GM19438 (cell line): ENCODE data around the gene ZCCHC8.
A peak's percentile ranks its signal among the peaks of the same experiment; 100 is the strongest.
"Not testable (repeated sequence)": the region's sequence is repeated elsewhere in the genome, so short reads cannot be mapped to it uniquely, and the experiment has no call there.

Experiments
- ATAC-seq: cut with Tn5 transposase; IDR thresholded peaks from one replicate; pipeline ENCODE4 v1.9.1; 2021; ENCODE audit warnings: low read depth; ENCODE audit not compliant: unreplicated experiment

ZCCHC8 gene

DNA sequence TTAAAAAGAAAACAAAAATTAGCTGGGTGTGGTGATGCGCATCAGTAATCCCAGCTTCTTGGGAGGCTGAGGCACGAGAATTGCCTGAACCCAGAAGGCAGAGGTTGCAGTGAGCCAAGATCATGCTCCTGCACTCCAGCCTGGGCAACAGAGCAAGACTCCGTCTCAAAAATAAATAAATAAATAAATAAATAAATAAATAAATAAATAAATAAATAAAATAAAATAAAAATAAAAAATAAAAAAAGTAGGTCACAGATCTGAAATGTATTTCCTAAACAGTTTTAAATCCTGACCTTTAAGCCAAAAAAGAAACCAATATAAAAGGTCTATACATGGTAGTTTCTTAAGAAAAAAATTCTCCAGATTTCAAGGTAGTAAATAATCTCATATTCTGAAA lies 12.3 kb upstream of the ZCCHC8 start:
- not testable (repeated sequence) for ATAC-seq

- no peak for ATAC-seq
These were observed 7.4 kb upstream of the ZCCHC8 start for GRCh38 chr12:122508163-122508562.

- ATAC-seq: no peak
These were observed 5.7 kb upstream of the ZCCHC8 start for GRCh38 chr12:122506393-122506938.

GRCh38 chr12:122505419-122506051 lies 4.8 kb upstream of the ZCCHC8 start:
- ATAC-seq: no peak

DNA sequence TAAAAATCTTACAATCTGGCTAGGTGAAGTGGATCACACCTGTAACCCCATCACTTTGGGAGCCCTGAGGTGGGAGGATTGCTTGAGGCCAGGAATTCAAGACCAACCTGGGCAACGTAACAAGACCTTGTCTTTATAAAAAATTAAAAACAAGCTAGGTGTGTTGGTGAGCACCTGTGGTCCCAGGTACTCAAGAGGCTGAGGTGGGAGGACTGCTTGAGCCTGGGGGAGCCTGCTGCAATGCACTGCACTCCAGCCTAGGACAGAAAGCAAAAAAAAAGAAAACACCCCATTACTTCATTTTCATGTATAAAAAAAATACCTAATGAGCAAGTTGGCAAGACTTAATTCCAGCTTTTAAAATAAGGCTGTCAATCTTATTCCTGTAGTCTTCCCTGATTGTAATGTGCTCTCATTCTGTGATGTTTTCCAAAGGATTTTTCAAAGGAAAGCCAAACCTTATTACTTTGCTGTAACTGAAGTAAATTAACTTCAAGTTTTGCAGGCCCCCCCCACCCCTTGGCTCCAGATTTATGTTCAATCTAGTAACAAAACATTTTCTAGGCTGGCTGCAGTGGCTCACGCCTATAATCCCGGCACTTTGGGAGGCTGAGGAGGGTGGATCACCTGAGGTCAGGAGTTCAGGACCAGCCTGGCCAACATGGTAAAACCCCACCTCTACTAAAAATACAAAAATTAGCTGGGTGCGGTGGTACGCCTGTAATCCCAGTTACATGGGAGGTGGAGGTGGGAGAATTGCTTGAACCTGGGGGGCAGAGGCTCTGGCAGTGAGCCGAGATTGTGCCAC lies 3.3 kb upstream of the ZCCHC8 start:
- no peak for ATAC-seq

DNA sequence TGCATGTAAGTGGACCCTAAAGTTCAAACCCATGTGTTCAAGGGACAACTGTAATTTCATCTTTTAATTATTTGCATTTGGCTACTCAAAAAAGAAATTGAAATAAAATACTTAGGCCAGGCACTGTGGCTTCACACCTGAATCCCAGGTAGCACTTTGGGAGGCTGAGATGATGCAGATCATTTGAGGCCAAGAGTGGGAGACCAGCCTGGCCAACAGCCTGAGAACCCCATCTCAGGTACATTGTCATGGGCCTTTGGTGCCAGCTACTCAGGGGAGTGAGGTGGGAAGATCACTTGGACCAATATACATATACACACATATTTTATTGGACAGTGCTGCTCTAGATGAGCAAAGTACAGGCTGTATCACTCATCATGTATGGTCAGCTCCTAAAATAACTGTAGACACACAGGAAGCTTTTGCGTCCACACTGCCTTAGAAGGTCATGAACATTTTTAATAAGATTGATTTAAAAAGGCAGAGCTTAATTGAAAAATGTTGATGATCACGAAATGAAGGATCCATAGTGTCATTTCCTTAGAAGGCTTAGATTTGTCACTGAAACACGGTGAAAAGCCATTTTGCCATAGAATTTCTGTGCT lies 2.5 kb upstream of the ZCCHC8 start:
- no peak for ATAC-seq

- no peak for ATAC-seq
These were observed 807 bp upstream of the ZCCHC8 start for GRCh38 chr12:122501489-122501989.

DNA sequence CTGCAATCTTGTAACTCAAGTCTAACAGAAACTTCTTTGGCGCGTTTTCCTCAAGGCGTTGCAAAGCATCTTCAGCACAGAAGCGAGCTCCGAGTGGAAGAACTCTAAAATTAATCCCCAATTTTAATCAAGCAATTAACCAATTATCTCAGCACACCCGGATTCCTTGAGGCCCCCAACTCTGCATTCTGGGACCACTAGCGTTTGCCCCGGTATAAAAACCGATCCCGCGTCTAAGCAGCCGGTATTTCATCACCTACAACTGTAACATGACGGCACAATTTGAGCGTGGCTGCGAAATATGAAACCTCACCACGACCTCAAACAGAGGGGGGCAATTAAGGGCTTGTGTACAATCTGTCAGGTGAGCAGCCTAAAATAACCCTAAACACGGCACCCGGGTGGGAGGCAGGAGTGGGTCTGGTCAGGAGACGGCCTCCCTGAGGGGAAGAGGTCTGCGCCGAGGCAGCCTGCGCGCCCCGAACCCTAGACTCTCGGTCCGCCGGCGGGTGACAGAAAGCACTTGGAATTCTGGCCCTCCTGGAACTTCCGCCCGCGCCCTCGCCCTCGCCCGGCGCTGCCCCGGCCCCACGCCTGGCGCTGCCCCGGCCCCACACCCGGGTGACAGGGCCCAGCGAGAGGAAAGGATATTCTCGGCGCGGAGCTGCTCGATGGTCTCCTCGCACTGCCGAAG lies 594 bp downstream of the ZCCHC8 start:
- peak; percentile 23 for ATAC-seq

- ATAC-seq: no peak
These were observed 5.5 kb downstream of the ZCCHC8 start for GRCh38 chr12:122495258-122495657.

- not testable (repeated sequence) for ATAC-seq
These were observed 7.5 kb downstream of the ZCCHC8 start for GRCh38 chr12:122493222-122493621.

DNA sequence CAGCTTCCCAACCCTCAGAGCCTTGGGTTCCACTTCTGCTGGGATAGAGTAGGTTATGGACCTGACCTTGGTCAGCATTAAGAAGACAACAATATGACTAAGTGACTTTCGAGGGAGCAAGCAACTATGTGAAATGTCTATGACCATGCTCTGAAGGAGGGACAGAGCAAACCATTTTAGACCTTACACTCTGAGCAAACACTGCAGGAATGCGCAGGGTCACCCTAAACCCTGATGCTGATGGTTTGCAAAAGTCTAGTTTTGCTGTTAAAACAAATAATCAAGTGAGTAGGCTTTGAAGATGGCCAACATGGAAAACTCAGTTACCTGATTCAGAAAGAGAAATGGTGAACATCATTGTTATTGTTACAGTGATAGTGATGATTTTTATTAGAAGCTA lies 8.7 kb downstream of the ZCCHC8 start:
- no peak for ATAC-seq

DNA sequence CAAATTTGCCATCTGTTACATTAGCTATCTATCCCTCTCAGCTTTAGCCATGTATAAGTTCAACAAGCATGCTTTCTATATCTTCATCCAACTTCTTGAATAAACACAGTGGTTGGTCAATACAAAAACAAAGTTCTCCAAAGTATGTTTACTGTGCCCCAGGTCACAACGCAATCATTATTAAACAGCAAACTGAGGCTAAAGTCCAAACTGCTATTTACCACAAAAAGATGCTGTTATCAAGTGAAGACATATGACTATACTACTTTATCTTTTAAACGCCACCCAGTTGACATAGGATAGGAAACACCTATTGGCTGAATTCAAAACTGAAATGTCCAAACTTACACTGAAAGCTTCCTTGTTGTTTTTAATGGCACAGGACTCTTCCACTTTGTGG lies 11.7 kb downstream of the ZCCHC8 start:
- no peak for ATAC-seq

GRCh38 chr12:122487807-122488206 lies 12.9 kb downstream of the ZCCHC8 start:
- ATAC-seq: not testable (repeated sequence)

DNA sequence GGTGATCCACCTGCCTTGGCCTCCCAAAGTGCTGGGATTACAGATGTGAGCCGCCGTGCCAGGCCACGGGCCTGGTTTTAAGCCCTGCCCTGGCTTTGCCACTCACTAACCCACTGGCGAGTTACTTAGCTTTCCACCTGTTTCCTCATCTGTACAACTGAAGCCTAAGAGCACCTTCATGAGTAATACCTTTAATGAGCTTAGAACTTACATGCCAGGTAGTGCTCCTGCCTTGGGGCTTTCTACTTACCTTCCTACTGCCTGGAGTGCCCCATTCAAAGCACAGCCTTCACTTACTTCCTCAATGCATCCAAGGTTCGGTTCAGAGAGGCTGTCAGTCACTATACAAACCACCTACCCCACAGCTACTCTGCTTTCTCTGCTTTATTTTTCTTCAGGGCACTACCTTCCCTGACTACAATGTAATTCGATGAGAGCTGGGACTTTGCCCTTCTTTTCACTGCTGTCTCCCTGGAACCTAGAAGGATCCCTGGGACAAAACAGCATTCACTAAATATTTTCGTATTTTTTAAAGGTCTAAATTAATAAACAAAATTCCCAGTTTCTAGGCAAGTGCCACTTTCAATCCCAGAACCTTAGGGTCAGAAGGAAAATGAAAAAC lies 13.8 kb downstream of the ZCCHC8 start:
- no peak for ATAC-seq

- ATAC-seq: not testable (repeated sequence)
These were observed 14.4 kb downstream of the ZCCHC8 start for GRCh38 chr12:122486360-122486759.

DNA sequence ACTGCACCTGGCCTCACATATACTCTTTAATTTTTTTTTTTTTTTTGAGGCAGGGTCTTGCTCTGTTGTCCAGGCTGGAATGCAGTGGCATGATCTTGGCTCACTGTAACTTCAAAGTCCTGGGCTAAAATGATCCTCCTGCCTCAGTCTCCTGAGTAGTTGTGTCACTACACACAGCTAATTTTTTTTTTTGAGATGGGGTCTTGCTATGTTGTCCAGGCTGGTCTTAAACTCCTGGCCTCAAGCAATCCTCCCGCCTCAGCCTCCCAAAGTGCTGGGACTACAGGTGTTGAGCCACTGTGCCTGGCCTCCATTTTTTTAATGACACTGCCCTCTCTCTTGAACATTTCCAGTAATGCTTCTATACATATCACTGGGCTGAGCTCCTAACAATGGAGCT lies 16.3 kb downstream of the ZCCHC8 start:
- not testable (repeated sequence) for ATAC-seq

GRCh38 chr12:122483969-122484368 lies 16.8 kb downstream of the ZCCHC8 start:
- no peak for ATAC-seq

DNA sequence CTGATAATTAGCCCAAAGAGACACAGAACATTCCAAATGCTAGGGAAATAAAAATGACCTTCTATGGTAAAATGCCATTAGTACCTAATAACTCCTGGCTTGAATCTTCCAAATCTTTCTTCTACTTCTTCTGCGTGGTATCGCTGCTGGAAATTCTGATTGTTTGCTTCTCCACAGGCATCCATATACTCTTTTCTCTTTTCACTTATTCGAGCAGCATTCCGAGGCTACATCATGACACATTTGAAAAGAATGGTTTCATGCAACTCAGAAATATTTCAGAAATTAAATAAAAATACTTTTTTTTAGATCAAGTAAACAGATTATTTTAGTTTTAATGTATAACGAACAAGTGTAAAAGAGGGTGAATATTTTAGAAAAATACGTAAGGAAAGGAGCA lies 18.9 kb downstream of the ZCCHC8 start:
- ATAC-seq: no peak

- no peak for ATAC-seq
These were observed 20.0 kb downstream of the ZCCHC8 start for GRCh38 chr12:122480753-122481152.

DNA sequence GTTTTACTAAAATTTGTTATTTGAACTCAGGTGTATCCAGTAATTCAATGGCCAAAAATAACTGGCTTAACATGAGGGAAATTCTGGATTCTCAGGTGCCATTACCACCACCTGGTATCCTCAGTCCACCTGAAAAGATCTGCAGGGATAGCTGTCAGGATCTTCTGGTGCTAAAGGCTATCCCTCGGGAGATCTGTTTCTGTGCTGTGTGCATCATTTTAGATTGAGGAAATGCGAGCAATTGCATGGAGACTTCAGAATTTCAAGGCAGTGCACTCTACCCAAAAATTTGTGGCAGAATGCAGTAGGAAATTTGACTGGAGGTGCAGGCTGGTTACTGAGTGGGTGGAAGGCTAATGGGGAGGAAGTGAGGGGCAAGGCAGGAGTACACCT lies 26.4 kb downstream of the ZCCHC8 start:
- no peak for ATAC-seq
